T-helper 2 cell treated with Interferon-gamma antibody and Interleukin-4, amounts not matched to agents 5 μg/mL and 100 μg/mL, for 36 hours (primary cell): ENCODE data around the gene IGFBP7.

Source experiments
- DNase-seq: peaks from one replicate; pipeline ENCODE4 v3.0.0; 2021; ENCODE audit warnings: low spot score
- H3K27ac Mint-ChIP-seq: one replicate; pipeline ENCODE4 v1.8.0; 2021; ENCODE audit warnings: mild to moderate bottlenecking, mixed read lengths
- H3K27me3 Mint-ChIP-seq: one replicate; pipeline ENCODE4 v1.8.0; 2021; ENCODE audit warnings: low read depth, mixed read lengths
- H3K36me3 Mint-ChIP-seq: one replicate; pipeline ENCODE4 v1.8.0; 2021; ENCODE audit warnings: low read depth, mixed read lengths
- H3K4me1 Mint-ChIP-seq: one replicate; pipeline ENCODE4 v1.8.0; 2021; ENCODE audit warnings: low read depth, mixed read lengths
- H3K4me3 Mint-ChIP-seq: one replicate; pipeline ENCODE4 v1.8.0; 2022; ENCODE audit warnings: mild to moderate bottlenecking, moderate library complexity, mixed read lengths
- H3K9me3 Mint-ChIP-seq: one replicate; pipeline ENCODE4 v1.8.0; 2021; ENCODE audit warnings: mixed read lengths

The IGFBP7 gene

GRCh38 chr4:57098415-57098814 lies 11.8 kb downstream of the IGFBP7 start:
- Mint-ChIP-seq H3K27ac (no peak overlapping the region), H3K27me3 (peaks cover 10% of the 10 kb centered on the region), H3K4me3 (no peak overlapping the region), H3K36me3 (no peaks in the 10 kb centered on the region), H3K9me3 (no peaks in the 10 kb centered on the region), H3K4me1 (no peaks in the 10 kb centered on the region)
- no peak for DNase-seq

GRCh38 chr4:57097711-57098110 lies 12.5 kb downstream of the IGFBP7 start:
- H3K4me1 Mint-ChIP-seq = no peaks in the 10 kb centered on the region
- H3K27ac Mint-ChIP-seq = no peak overlapping the region
- no peak for DNase-seq
- H3K4me3 Mint-ChIP-seq = no peak overlapping the region
- H3K9me3 Mint-ChIP-seq = no peaks in the 10 kb centered on the region
- no peaks in the 10 kb centered on the region for H3K36me3 Mint-ChIP-seq
- H3K27me3 Mint-ChIP-seq = peaks cover 9% of the 10 kb centered on the region

- Mint-ChIP-seq H3K9me3 (no peaks in the 10 kb centered on the region), H3K36me3 (no peaks in the 10 kb centered on the region), H3K27me3 (peaks cover 12% of the 10 kb centered on the region), H3K4me3 (no peak overlapping the region), H3K27ac (no peak overlapping the region), H3K4me1 (no peaks in the 10 kb centered on the region)
- no peak for DNase-seq
Measured at GRCh38 chr4:57095956-57096355, 14.2 kb downstream of the IGFBP7 start.

GRCh38 chr4:57095245-57095644 lies 14.9 kb downstream of the IGFBP7 start:
- H3K36me3 Mint-ChIP-seq = no peaks in the 10 kb centered on the region
- no peak overlapping the region for H3K27ac Mint-ChIP-seq
- peaks cover 12% of the 10 kb centered on the region for H3K27me3 Mint-ChIP-seq
- no peak for DNase-seq
- H3K4me3 Mint-ChIP-seq = no peak overlapping the region
- no peaks in the 10 kb centered on the region for H3K9me3 Mint-ChIP-seq
- no peaks in the 10 kb centered on the region for H3K4me1 Mint-ChIP-seq

GRCh38 chr4:57094832-57095223 lies 15.4 kb downstream of the IGFBP7 start:
- H3K36me3 Mint-ChIP-seq = no peaks in the 10 kb centered on the region
- H3K9me3 Mint-ChIP-seq = no peaks in the 10 kb centered on the region
- DNase-seq = no peak
- no peaks in the 10 kb centered on the region for H3K4me1 Mint-ChIP-seq
- peaks cover 14% of the 10 kb centered on the region for H3K27me3 Mint-ChIP-seq
- H3K27ac Mint-ChIP-seq = no peak overlapping the region
- H3K4me3 Mint-ChIP-seq = no peak overlapping the region

- Mint-ChIP-seq H3K27me3 (peaks cover 14% of the 10 kb centered on the region), H3K36me3 (no peaks in the 10 kb centered on the region), H3K27ac (no peak overlapping the region), H3K4me3 (no peak overlapping the region), H3K4me1 (no peaks in the 10 kb centered on the region), H3K9me3 (no peaks in the 10 kb centered on the region)
- no peak for DNase-seq
Measured at GRCh38 chr4:57093845-57094831, 16.0 kb downstream of the IGFBP7 start.

GRCh38 chr4:57091657-57092162 lies 18.5 kb downstream of the IGFBP7 start:
- H3K4me3 Mint-ChIP-seq = no peak overlapping the region
- H3K27ac Mint-ChIP-seq = no peak overlapping the region
- H3K27me3 Mint-ChIP-seq = peaks cover 16% of the 10 kb centered on the region
- no peaks in the 10 kb centered on the region for H3K36me3 Mint-ChIP-seq
- H3K4me1 Mint-ChIP-seq = no peaks in the 10 kb centered on the region
- H3K9me3 Mint-ChIP-seq = no peaks in the 10 kb centered on the region
- DNase-seq = no peak

- no peak for DNase-seq
- Mint-ChIP-seq H3K36me3 (no peaks in the 10 kb centered on the region), H3K4me3 (no peak overlapping the region), H3K27me3 (peaks cover 11% of the 10 kb centered on the region), H3K4me1 (no peaks in the 10 kb centered on the region), H3K9me3 (no peaks in the 10 kb centered on the region), H3K27ac (no peak overlapping the region)
Measured at GRCh38 chr4:57090079-57090478, 20.1 kb downstream of the IGFBP7 start.

- Mint-ChIP-seq H3K9me3 (no peaks in the 10 kb centered on the region), H3K36me3 (no peaks in the 10 kb centered on the region), H3K4me1 (no peaks in the 10 kb centered on the region), H3K4me3 (no peak overlapping the region), H3K27me3 (peaks cover 11% of the 10 kb centered on the region), H3K27ac (no peak overlapping the region)
- DNase-seq = no peak
Measured at GRCh38 chr4:57089549-57089948, 20.6 kb downstream of the IGFBP7 start.

GRCh38 chr4:57086031-57086723 lies 24.0 kb downstream of the IGFBP7 start:
- Mint-ChIP-seq H3K4me1 (no peaks in the 10 kb centered on the region), H3K27ac (no peak overlapping the region), H3K4me3 (no peak overlapping the region), H3K27me3 (peaks cover 7% of the 10 kb centered on the region), H3K36me3 (no peaks in the 10 kb centered on the region), H3K9me3 (no peaks in the 10 kb centered on the region)
- DNase-seq = no peak

GRCh38 chr4:57085278-57085677 lies 24.9 kb downstream of the IGFBP7 start:
- Mint-ChIP-seq H3K4me3 (no peak overlapping the region), H3K9me3 (no peaks in the 10 kb centered on the region), H3K4me1 (no peaks in the 10 kb centered on the region), H3K36me3 (no peaks in the 10 kb centered on the region), H3K27me3 (peaks cover 9% of the 10 kb centered on the region), H3K27ac (no peak overlapping the region)
- DNase-seq = no peak

GRCh38 chr4:57084360-57084759 lies 25.8 kb downstream of the IGFBP7 start:
- Mint-ChIP-seq H3K27me3 (peaks cover 10% of the 10 kb centered on the region), H3K27ac (no peak overlapping the region)

GRCh38 chr4:57083090-57083489 lies 27.1 kb downstream of the IGFBP7 start:
- no peaks in the 10 kb centered on the region for H3K9me3 Mint-ChIP-seq
- no peak for DNase-seq
- no peaks in the 10 kb centered on the region for H3K4me1 Mint-ChIP-seq
- no peaks in the 10 kb centered on the region for H3K36me3 Mint-ChIP-seq
- no peak overlapping the region for H3K4me3 Mint-ChIP-seq
- H3K27ac Mint-ChIP-seq = no peak overlapping the region
- peaks cover 5% of the 10 kb centered on the region for H3K27me3 Mint-ChIP-seq

More at GRCh38 chr4:57084360-57084759, 25.8 kb downstream of the IGFBP7 start:
- Mint-ChIP-seq H3K36me3 (no peaks in the 10 kb centered on the region), H3K4me1 (no peaks in the 10 kb centered on the region), H3K4me3 (no peak overlapping the region), H3K9me3 (no peaks in the 10 kb centered on the region)
- DNase-seq = no peak
